ENCODE measurements around the gene GPRC5C.
"Not testable (repeated sequence)": the region's sequence is repeated elsewhere in the genome, so short reads cannot be mapped to it uniquely, and the experiment has no call there.

GPRC5C gene

GRCh38 chr17:74474043-74474792, 42.3 kb downstream of the GPRC5C start:
- DNase-seq, result no peak

- DNase-seq, result no peak
Observed at GRCh38 chr17:74475189-74475588, 43.3 kb downstream of the GPRC5C start.

- no peak for DNase-seq
Observed at GRCh38 chr17:74477411-74477810, 45.5 kb downstream of the GPRC5C start.

- no peak for DNase-seq
Observed at GRCh38 chr17:74478420-74479100, 46.7 kb downstream of the GPRC5C start.

- DNase-seq, result no peak
Observed at GRCh38 chr17:74480290-74480689, 48.4 kb downstream of the GPRC5C start.

GRCh38 chr17:74481621-74482020, 49.7 kb downstream of the GPRC5C start:
- DNase-seq, result no peak

- no peak for DNase-seq
Observed at GRCh38 chr17:74484066-74484465, 52.2 kb downstream of the GPRC5C start.

- DNase-seq, result no peak
Observed at GRCh38 chr17:74485022-74485743, 53.3 kb downstream of the GPRC5C start.

GRCh38 chr17:74485841-74486240, 54.0 kb downstream of the GPRC5C start:
- no peak for DNase-seq

GRCh38 chr17:74488276-74488675, 56.4 kb downstream of the GPRC5C start:
- DNase-seq, result not testable (repeated sequence)

- no peak for DNase-seq
Observed at GRCh38 chr17:74490716-74491115, 58.8 kb downstream of the GPRC5C start.

GRCh38 chr17:74491626-74492025, 59.7 kb downstream of the GPRC5C start:
- no peak for DNase-seq

GRCh38 chr17:74493331-74493833, 61.5 kb downstream of the GPRC5C start:
- DNase-seq, result peak; percentile 59

Measured in stimulated activated naive CD4-positive, alpha-beta T cell treated with Interleukin-2 at 50 U/mL for 16 hours (primary cell).